Measurements from ENCODE around the gene CMIP. TPM values are rescaled to one million over a fixed set of nuclear protein-coding genes. Genes with fewer than 3 reads are reported as not detected.

Gene CMIP
- total RNA-seq, 4 donors from 2014 or later: 17.1 to 60.5 (median 39.7) TPM

GRCh38 chr16:81715358-81716196 is 271.0 kb downstream of the CMIP start:
- Histone ChIP-seq H3K4me1 (peaks cover 6 to 74% (median 35%) of the 10 kb centered on the region in 3 donors), H3K27me3 (no peaks in the 10 kb centered on the region), H3K27ac (peak overlapping the region in 2 of 4 donors; percentile 6 to 49), H3K36me3 (peaks cover 0 to 3% (median 0%) of the 10 kb centered on the region in 3 donors), H3K9me3 (no peaks in the 10 kb centered on the region), H3K4me3 (no peak overlapping the region)
- TF ChIP-seq POLR2A (IDR thresholded peaks at IDR 0.05): peak in 1 of 4 donors; percentile 11
- TF ChIP-seq, protein P1, sequence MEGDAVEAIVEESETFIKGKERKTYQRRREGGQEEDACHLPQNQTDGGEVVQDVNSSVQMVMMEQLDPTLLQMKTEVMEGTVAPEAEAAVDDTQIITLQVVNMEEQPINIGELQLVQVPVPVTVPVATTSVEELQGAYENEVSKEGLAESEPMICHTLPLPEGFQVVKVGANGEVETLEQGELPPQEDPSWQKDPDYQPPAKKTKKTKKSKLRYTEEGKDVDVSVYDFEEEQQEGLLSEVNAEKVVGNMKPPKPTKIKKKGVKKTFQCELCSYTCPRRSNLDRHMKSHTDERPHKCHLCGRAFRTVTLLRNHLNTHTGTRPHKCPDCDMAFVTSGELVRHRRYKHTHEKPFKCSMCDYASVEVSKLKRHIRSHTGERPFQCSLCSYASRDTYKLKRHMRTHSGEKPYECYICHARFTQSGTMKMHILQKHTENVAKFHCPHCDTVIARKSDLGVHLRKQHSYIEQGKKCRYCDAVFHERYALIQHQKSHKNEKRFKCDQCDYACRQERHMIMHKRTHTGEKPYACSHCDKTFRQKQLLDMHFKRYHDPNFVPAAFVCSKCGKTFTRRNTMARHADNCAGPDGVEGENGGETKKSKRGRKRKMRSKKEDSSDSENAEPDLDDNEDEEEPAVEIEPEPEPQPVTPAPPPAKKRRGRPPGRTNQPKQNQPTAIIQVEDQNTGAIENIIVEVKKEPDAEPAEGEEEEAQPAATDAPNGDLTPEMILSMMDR (IDR thresholded peaks at IDR 0.05): no peak
- intact Hi-C loops (cut with DNase I): no loop called here
- DNase-seq: no peak
- WGBS, 2 donors: 51 to 52% methylated on average over 10 to 11 of the region's 11 CpGs

DNA sequence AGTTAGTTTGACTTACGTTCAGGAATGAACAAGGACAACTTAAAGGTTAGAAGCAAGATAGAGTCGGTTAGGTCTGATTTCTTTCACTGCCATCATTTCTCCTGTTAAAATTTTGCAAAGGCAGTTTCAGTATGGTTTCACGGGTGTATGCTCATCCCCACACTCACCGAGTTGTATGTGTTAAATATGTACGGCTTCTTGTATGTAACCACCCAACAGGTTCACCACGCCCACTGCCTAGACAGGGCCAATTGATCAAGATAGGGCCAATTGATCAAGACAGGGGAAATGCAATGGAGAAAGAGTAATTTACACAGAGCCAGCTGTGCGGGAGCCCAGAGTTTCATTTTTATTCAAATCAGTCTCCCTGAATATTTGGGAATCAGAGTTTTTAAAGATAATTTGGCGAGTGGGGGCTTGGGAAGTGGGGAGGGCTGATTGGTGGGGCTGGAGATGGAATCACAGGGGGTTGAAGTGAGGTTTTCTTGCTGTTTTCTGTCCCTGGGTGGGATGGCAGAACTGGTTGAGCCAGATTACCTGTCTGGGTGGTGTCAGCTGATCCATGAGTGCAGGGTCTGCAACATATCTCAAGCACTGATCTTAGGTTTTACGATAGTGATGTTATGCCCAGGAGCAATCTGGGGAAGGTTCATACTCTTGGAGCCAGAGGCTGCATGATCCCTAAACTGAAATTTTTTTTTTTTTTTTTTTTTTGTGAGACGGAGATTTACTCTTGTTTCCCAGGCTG is 272.0 kb downstream of the CMIP start:
- intact Hi-C loops (cut with DNase I): no loop called here
- TF ChIP-seq POLR2A (IDR thresholded peaks at IDR 0.05): no peak
- TF ChIP-seq, protein P1 (IDR thresholded peaks at IDR 0.05): no peak
- Histone ChIP-seq H3K4me3 (no peak overlapping the region), H3K4me1 (peaks cover 9 to 74% (median 28%) of the 10 kb centered on the region in 3 donors), H3K36me3 (no peaks in the 10 kb centered on the region), H3K9me3 (no peaks in the 10 kb centered on the region), H3K27ac (no peak overlapping the region), H3K27me3 (no peaks in the 10 kb centered on the region)
- no peak for DNase-seq
- WGBS, 2 donors: 73 to 80% methylated on average over 9 to 10 of the region's 10 CpGs

DNA sequence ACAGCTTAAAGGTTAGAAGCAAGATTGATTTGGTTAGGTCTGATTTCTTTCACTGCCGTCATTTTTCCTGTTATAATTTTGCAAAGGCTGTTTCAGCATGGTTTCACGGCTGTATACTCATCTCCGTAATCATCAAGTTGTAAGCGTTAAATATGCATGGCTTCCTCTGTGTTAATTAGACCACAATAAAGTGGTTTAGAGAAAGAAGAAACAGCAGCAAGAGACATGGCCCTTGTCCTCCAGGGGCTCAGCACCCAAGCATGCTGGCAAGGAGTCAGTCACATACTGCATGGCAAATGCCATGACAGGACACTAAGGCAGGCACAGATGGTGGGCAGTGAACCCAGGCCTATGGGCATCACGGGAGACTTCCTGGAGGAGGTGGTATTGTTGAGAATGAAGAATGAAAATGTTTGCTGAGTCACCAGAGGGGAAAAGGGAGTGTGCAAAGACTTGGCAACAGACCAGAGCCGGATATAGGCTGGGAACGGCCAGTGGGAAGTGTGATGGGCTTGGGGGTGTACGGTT is 273.1 kb downstream of the CMIP start:
- TF ChIP-seq, protein P1 (IDR thresholded peaks at IDR 0.05): no peak
- no peak for TF ChIP-seq POLR2A (IDR thresholded peaks at IDR 0.05)
- WGBS, 2 donors: 52 to 63% methylated on average over 8 of the region's 8 CpGs
- intact Hi-C loops (cut with DNase I): no loop called here
- DNase-seq: no peak
- no peaks in the 10 kb centered on the region for H3K36me3 ChIP-seq
- H3K27me3 ChIP-seq: no peaks in the 10 kb centered on the region
- no peaks in the 10 kb centered on the region for H3K9me3 ChIP-seq
- H3K27ac ChIP-seq: peak overlapping the region; percentile 9 to 80 (median 44)
- H3K4me1 ChIP-seq: peaks cover 9 to 70% (median 28%) of the 10 kb centered on the region in 3 donors
- no peak overlapping the region for H3K4me3 ChIP-seq

GRCh38 chr16:81718637-81719036 is 274.0 kb downstream of the CMIP start:
- Histone ChIP-seq H3K27me3 (no peaks in the 10 kb centered on the region), H3K9me3 (no peaks in the 10 kb centered on the region), H3K4me1 (peaks cover 9 to 73% (median 28%) of the 10 kb centered on the region in 3 donors), H3K4me3 (peak overlapping the region in 2 of 4 donors; percentile 18 to 21), H3K27ac (peak overlapping the region; percentile 42 to 80 (median 70)), H3K36me3 (no peaks in the 10 kb centered on the region)
- 47 to 56% methylated on average over 4 to 5 of the region's 5 CpGs for WGBS, 2 donors
- DNase-seq: no peak
- TF ChIP-seq POLR2A (IDR thresholded peaks at IDR 0.05): no peak
- TF ChIP-seq, protein P1 (IDR thresholded peaks at IDR 0.05): no peak
- intact Hi-C loops (cut with DNase I): no loop called here

All from esophagus squamous epithelium (tissue), 5 donors.